ENCODE results near the gene FLVCR1. TPM values are rescaled to one million over a fixed set of nuclear protein-coding genes. Genes with fewer than 3 reads are reported as not detected.

Gene FLVCR1
- total and polyA plus RNA-seq, 4 donors: 0.85 to 14.6 (median 2.4) TPM

DNA sequence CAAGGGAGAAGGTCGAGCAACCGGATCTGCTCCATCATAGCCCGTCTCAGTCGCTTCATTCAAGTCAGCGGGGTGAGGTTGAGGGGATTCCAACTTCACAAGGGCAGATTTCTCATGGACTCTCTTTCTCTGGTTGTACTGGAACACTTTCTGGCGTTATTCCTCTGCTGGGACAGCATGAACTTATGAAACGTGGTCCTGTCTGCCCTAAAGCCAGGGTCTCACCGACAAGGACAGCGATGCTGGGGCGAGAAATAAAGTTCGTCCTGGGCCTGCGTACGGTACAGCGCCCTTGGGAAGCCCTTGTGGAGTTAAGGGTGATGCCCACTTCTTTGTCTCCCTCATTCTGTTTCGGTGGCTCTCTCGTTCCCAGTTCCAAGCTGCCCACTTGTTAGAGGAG lies 1.3 kb upstream of the FLVCR1 start:
- H3K4me1 ChIP-seq (ENCODE audit: control insufficient read depth in 4 of 4, insufficient read depth in 4 of 4, low read length in 3 of 4): peaks cover 4 to 15% (median 12%) of the 10 kb centered on the region in 4 donors
- 96% methylated on average over 16 of the region's 16 CpGs for WGBS
- H3K9me3 ChIP-seq (ENCODE audit: control insufficient read depth in 4 of 4, low read length in 3 of 4): no peaks in the 10 kb centered on the region
- no peaks in the 10 kb centered on the region for H3K27me3 ChIP-seq (ENCODE audit: control insufficient read depth in 4 of 4, insufficient read depth in 4 of 4, low read length in 3 of 4)
- no peaks in the 10 kb centered on the region for H3K36me3 ChIP-seq (ENCODE audit: control insufficient read depth in 4 of 4, insufficient read depth in 3 of 4, low read depth in 1 of 4, low read length in 3 of 4)
- DNase-seq (ENCODE audit: low spot score): no peak
- H3K9ac ChIP-seq (ENCODE audit: low read depth in 1 of 2, low read length in 2 of 2): no peak overlapping the region
- H3K4me3 ChIP-seq (ENCODE audit: low read depth in 1 of 3, low read length in 3 of 3): no peak overlapping the region
- TF ChIP-seq, protein P1, sequence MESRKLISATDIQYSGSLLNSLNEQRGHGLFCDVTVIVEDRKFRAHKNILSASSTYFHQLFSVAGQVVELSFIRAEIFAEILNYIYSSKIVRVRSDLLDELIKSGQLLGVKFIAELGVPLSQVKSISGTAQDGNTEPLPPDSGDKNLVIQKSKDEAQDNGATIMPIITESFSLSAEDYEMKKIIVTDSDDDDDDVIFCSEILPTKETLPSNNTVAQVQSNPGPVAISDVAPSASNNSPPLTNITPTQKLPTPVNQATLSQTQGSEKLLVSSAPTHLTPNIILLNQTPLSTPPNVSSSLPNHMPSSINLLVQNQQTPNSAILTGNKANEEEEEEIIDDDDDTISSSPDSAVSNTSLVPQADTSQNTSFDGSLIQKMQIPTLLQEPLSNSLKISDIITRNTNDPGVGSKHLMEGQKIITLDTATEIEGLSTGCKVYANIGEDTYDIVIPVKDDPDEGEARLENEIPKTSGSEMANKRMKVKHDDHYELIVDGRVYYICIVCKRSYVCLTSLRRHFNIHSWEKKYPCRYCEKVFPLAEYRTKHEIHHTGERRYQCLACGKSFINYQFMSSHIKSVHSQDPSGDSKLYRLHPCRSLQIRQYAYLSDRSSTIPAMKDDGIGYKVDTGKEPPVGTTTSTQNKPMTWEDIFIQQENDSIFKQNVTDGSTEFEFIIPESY (IDR thresholded peaks at IDR 0.05): no peak
- TF ChIP-seq, protein P2, sequence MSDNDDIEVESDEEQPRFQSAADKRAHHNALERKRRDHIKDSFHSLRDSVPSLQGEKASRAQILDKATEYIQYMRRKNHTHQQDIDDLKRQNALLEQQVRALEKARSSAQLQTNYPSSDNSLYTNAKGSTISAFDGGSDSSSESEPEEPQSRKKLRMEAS (IDR thresholded peaks at IDR 0.05): no peak
- TF ChIP-seq, protein P3, sequence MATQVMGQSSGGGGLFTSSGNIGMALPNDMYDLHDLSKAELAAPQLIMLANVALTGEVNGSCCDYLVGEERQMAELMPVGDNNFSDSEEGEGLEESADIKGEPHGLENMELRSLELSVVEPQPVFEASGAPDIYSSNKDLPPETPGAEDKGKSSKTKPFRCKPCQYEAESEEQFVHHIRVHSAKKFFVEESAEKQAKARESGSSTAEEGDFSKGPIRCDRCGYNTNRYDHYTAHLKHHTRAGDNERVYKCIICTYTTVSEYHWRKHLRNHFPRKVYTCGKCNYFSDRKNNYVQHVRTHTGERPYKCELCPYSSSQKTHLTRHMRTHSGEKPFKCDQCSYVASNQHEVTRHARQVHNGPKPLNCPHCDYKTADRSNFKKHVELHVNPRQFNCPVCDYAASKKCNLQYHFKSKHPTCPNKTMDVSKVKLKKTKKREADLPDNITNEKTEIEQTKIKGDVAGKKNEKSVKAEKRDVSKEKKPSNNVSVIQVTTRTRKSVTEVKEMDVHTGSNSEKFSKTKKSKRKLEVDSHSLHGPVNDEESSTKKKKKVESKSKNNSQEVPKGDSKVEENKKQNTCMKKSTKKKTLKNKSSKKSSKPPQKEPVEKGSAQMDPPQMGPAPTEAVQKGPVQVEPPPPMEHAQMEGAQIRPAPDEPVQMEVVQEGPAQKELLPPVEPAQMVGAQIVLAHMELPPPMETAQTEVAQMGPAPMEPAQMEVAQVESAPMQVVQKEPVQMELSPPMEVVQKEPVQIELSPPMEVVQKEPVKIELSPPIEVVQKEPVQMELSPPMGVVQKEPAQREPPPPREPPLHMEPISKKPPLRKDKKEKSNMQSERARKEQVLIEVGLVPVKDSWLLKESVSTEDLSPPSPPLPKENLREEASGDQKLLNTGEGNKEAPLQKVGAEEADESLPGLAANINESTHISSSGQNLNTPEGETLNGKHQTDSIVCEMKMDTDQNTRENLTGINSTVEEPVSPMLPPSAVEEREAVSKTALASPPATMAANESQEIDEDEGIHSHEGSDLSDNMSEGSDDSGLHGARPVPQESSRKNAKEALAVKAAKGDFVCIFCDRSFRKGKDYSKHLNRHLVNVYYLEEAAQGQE (IDR thresholded peaks at IDR 0.05): no peak
- TF ChIP-seq RXRA (IDR thresholded peaks at IDR 0.05): no peak
- TF ChIP-seq HNF4G (IDR thresholded peaks at IDR 0.05): no peak
- TF ChIP-seq GABPA (IDR thresholded peaks at IDR 0.05 in 1 of 2, conservative IDR thresholded peaks at IDR 0.05 in 1 of 2): no peak
- TF ChIP-seq JUND (IDR thresholded peaks at IDR 0.05): no peak
- TF ChIP-seq, protein P4, sequence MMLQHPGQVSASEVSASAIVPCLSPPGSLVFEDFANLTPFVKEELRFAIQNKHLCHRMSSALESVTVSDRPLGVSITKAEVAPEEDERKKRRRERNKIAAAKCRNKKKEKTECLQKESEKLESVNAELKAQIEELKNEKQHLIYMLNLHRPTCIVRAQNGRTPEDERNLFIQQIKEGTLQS (IDR thresholded peaks at IDR 0.05): no peak
- TF ChIP-seq HNF4A (conservative IDR thresholded peaks at IDR 0.05): no peak
- TF ChIP-seq SP1 (IDR thresholded peaks at IDR 0.05): no peak
- no peak for TF ChIP-seq TAF1 (conservative IDR thresholded peaks at IDR 0.05)
- TF ChIP-seq FOXA2 (IDR thresholded peaks at IDR 0.05): no peak
- TF ChIP-seq YY1 (IDR thresholded peaks at IDR 0.05): no peak
- TF ChIP-seq, protein P5, sequence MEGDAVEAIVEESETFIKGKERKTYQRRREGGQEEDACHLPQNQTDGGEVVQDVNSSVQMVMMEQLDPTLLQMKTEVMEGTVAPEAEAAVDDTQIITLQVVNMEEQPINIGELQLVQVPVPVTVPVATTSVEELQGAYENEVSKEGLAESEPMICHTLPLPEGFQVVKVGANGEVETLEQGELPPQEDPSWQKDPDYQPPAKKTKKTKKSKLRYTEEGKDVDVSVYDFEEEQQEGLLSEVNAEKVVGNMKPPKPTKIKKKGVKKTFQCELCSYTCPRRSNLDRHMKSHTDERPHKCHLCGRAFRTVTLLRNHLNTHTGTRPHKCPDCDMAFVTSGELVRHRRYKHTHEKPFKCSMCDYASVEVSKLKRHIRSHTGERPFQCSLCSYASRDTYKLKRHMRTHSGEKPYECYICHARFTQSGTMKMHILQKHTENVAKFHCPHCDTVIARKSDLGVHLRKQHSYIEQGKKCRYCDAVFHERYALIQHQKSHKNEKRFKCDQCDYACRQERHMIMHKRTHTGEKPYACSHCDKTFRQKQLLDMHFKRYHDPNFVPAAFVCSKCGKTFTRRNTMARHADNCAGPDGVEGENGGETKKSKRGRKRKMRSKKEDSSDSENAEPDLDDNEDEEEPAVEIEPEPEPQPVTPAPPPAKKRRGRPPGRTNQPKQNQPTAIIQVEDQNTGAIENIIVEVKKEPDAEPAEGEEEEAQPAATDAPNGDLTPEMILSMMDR (IDR thresholded peaks at IDR 0.05; ENCODE audit: low read depth, low read length, missing input control): no peak
- TF ChIP-seq RAD21 (IDR thresholded peaks at IDR 0.05): no peak
- no peak overlapping the region for H3K27ac ChIP-seq (ENCODE audit: low read depth in 1 of 2, low read length in 2 of 2)

All from liver (tissue), 9 donors.